ENCODE results near the gene FAM124B. TPM values are rescaled to one million over a fixed set of nuclear protein-coding genes. Genes with fewer than 3 reads are reported as not detected.

FAM124B gene
- total RNA-seq, 1 experiment from 2014 or later: not detected

DNA sequence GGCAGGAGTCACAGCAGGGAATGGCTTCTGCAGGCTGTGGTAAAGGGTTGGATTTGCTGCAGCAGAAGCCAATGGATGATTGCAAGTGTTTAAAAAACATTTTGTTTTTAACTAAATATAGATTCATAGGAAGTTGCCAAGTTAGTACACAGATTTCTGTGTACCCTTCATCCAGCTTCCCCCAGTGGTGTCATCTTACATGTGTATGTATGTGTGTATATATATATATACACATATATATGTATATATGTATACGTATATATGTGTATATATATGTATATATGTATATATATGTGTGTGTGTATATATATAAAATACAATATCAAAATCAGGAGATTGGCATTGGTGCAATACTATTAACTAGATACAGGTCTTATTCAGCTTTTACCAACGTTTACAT lies 19.2 kb upstream of the FAM124B start:
- Histone ChIP-seq H2AFZ (ENCODE audit: low read length) (no peak overlapping the region), H3K9me2 (replicated peaks; ENCODE audit: low read length) (no peaks in the 10 kb centered on the region), H3K9ac (ENCODE audit: low read length) (no peak overlapping the region), H3K27me3 (ENCODE audit: low read length) (no peaks in the 10 kb centered on the region), H3K4me3 (ENCODE audit: low read length) (no peak overlapping the region), H3K79me2 (ENCODE audit: low read length) (no peaks in the 10 kb centered on the region), H3K27ac (ENCODE audit: low read length) (no peak overlapping the region), H3K36me3 (ENCODE audit: low read depth, low read length) (no peaks in the 10 kb centered on the region), H4K20me1 (ENCODE audit: low read length) (no peaks in the 10 kb centered on the region), H3K9me3 (ENCODE audit: low read length) (no peaks in the 10 kb centered on the region), H3F3A (ENCODE audit: low read length, unreplicated experiment) (no peaks in the 10 kb centered on the region), H3K4me1 (ENCODE audit: insufficient read depth, low read length) (no peaks in the 10 kb centered on the region), H3K4me2 (ENCODE audit: low read length) (no peak overlapping the region)
- POLR2A ChIA-PET (ENCODE audit: unreplicated experiment): no interaction called here
- DNase-seq (no peak), ATAC-seq (no peak)
- intact Hi-C loops (cut with micrococcal nuclease): no loop called here
- CTCF ChIA-PET: no interaction called here
- TF ChIP-seq EZH2phosphoT487 (IDR thresholded peaks at IDR 0.05; ENCODE audit: borderline replicate concordance, low read length) (no peak), EZH2 (IDR thresholded peaks at IDR 0.05; ENCODE audit: low read length, unreplicated experiment) (no peak)
- TF ChIP-seq, protein P1, sequence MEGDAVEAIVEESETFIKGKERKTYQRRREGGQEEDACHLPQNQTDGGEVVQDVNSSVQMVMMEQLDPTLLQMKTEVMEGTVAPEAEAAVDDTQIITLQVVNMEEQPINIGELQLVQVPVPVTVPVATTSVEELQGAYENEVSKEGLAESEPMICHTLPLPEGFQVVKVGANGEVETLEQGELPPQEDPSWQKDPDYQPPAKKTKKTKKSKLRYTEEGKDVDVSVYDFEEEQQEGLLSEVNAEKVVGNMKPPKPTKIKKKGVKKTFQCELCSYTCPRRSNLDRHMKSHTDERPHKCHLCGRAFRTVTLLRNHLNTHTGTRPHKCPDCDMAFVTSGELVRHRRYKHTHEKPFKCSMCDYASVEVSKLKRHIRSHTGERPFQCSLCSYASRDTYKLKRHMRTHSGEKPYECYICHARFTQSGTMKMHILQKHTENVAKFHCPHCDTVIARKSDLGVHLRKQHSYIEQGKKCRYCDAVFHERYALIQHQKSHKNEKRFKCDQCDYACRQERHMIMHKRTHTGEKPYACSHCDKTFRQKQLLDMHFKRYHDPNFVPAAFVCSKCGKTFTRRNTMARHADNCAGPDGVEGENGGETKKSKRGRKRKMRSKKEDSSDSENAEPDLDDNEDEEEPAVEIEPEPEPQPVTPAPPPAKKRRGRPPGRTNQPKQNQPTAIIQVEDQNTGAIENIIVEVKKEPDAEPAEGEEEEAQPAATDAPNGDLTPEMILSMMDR (conservative IDR thresholded peaks at IDR 0.05; ENCODE audit: low read depth, low read length): no peak
- BruUV-seq (replicated peaks): no TSS peak

DNA sequence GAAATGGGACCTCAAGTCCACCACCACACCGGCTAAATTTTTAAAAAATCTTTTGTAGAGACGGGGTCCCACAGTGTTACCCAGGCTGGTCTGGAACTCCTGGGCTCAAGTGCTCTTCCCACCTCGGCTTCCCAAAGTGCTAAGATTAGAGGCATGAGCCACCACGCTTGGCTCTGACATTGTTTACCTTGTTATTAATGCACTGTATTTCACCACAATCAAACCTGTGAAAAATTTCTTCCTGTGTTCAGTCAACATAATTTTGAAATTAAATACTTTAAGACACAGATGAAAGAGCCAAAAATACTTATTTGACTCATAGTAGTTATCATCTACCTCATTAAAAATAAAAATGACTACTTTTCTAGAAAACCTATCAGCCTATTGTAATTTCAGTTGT lies 16.0 kb upstream of the FAM124B start:
- BruUV-seq (replicated peaks): no TSS peak
- intact Hi-C loops (cut with micrococcal nuclease): no loop called here
- Histone ChIP-seq H3K79me2 (ENCODE audit: low read length) (no peaks in the 10 kb centered on the region), H3K4me2 (ENCODE audit: low read length) (no peak overlapping the region), H3K4me1 (ENCODE audit: insufficient read depth, low read length) (no peaks in the 10 kb centered on the region), H3K9ac (ENCODE audit: low read length) (no peak overlapping the region), H3F3A (ENCODE audit: low read length, unreplicated experiment) (no peaks in the 10 kb centered on the region), H3K9me3 (ENCODE audit: low read length) (no peaks in the 10 kb centered on the region), H3K27ac (ENCODE audit: low read length) (no peak overlapping the region), H3K9me2 (replicated peaks; ENCODE audit: low read length) (no peaks in the 10 kb centered on the region), H4K20me1 (ENCODE audit: low read length) (no peaks in the 10 kb centered on the region), H3K27me3 (ENCODE audit: low read length) (no peaks in the 10 kb centered on the region), H2AFZ (ENCODE audit: low read length) (no peak overlapping the region), H3K36me3 (ENCODE audit: low read depth, low read length) (no peaks in the 10 kb centered on the region), H3K4me3 (ENCODE audit: low read length) (no peak overlapping the region)
- ChIA-PET CTCF (no interaction called here), POLR2A (ENCODE audit: unreplicated experiment) (no interaction called here)
- no peak for ATAC-seq
- no peak for DNase-seq
- TF ChIP-seq EZH2 (IDR thresholded peaks at IDR 0.05; ENCODE audit: low read length, unreplicated experiment) (no peak), EZH2phosphoT487 (IDR thresholded peaks at IDR 0.05; ENCODE audit: borderline replicate concordance, low read length) (no peak)
- TF ChIP-seq, protein P1 (conservative IDR thresholded peaks at IDR 0.05; ENCODE audit: low read depth, low read length): no peak

DNA sequence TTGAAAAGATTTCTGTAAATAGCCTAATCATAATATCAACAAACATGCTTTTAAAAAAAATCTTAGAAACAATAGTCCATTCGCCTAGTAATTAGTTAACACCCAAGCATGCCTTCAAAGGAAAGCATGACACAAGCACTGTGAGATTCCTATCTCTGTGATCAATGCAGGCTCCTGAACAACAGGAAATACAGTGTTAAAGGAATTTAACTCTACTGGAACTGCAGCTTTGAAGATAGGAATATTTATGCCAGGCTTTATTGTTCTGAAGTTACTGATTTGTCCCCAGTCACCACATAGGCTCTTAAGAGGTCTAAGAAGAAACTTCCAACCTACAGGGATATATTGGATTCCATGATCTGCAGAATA lies 15.4 kb upstream of the FAM124B start:
- intact Hi-C loops (cut with micrococcal nuclease): no loop called here
- Histone ChIP-seq H3K4me3 (ENCODE audit: low read length) (no peak overlapping the region), H3K4me2 (ENCODE audit: low read length) (no peak overlapping the region), H4K20me1 (ENCODE audit: low read length) (no peaks in the 10 kb centered on the region), H3F3A (ENCODE audit: low read length, unreplicated experiment) (no peaks in the 10 kb centered on the region), H3K79me2 (ENCODE audit: low read length) (no peaks in the 10 kb centered on the region), H3K4me1 (ENCODE audit: insufficient read depth, low read length) (no peaks in the 10 kb centered on the region), H3K27ac (ENCODE audit: low read length) (no peak overlapping the region), H3K9ac (ENCODE audit: low read length) (no peak overlapping the region), H2AFZ (ENCODE audit: low read length) (no peak overlapping the region), H3K9me2 (replicated peaks; ENCODE audit: low read length) (no peaks in the 10 kb centered on the region), H3K36me3 (ENCODE audit: low read depth, low read length) (no peaks in the 10 kb centered on the region), H3K9me3 (ENCODE audit: low read length) (no peaks in the 10 kb centered on the region), H3K27me3 (ENCODE audit: low read length) (no peaks in the 10 kb centered on the region)
- no TSS peak for BruUV-seq (replicated peaks)
- ChIA-PET POLR2A (ENCODE audit: unreplicated experiment) (no interaction called here), CTCF (no interaction called here)
- DNase-seq (no peak), ATAC-seq (no peak)
- TF ChIP-seq, protein P1 (conservative IDR thresholded peaks at IDR 0.05; ENCODE audit: low read depth, low read length): no peak
- TF ChIP-seq EZH2 (IDR thresholded peaks at IDR 0.05; ENCODE audit: low read length, unreplicated experiment) (no peak), EZH2phosphoT487 (IDR thresholded peaks at IDR 0.05; ENCODE audit: borderline replicate concordance, low read length) (no peak)

Measured in PC-3 (cell line).